Measurements from ENCODE around the gene CAPN5. TPM values are rescaled to one million over a fixed set of nuclear protein-coding genes. Genes with fewer than 3 reads are reported as not detected.

The CAPN5 gene
- total and polyA plus RNA-seq, 2 experiments from 2014 or later, result 18.3 to 22.4 TPM

GRCh38 chr11:77109236-77110019 lies 42.7 kb downstream of the CAPN5 start:
- in situ Hi-C loops (cut with MboI), result no loop called here
- peak; percentile 65 for DNase-seq
- no peaks in the 10 kb centered on the region for H3K9me3 ChIP-seq (ENCODE audit: low read depth)
- H3K36me3 ChIP-seq (ENCODE audit: low read depth), result no peaks in the 10 kb centered on the region
- H3K4me3 ChIP-seq, result no peak overlapping the region
- H2AFZ ChIP-seq, result no peak overlapping the region
- no peaks in the 10 kb centered on the region for H4K20me1 ChIP-seq (ENCODE audit: insufficient read depth)
- H3K9me2 ChIP-seq (ENCODE audit: insufficient read depth), result no peaks in the 10 kb centered on the region
- peak overlapping the region; percentile 66 for H3K27ac ChIP-seq
- H3K4me1 ChIP-seq (ENCODE audit: insufficient read depth), result peaks cover 41% of the 10 kb centered on the region
- no peaks in the 10 kb centered on the region for H3K79me2 ChIP-seq (ENCODE audit: insufficient read depth)
- peak overlapping the region; percentile 65 for H3K4me2 ChIP-seq (ENCODE audit: unreplicated experiment)
- H3F3A ChIP-seq (ENCODE audit: insufficient read depth), result peaks cover 17% of the 10 kb centered on the region
- peak overlapping the region; percentile 33; the same call in 1 of the 2 replicates for H3K9ac ChIP-seq
- TF ChIP-seq EZH2 (IDR thresholded peaks at IDR 0.05; ENCODE audit: insufficient read depth, poor library complexity, severe bottlenecking) (no peak), EZH2phosphoT487 (IDR thresholded peaks at IDR 0.05; ENCODE audit: insufficient read depth, low read depth) (no peak)
- 59 to 61% methylated on average over 11 of the region's 11 CpGs for WGBS, 2 experiments (ENCODE audit: low coverage in 1 of 2, low lambda C conversion rate in 2 of 2, missing lambda C conversion rate in 2 of 2)
- H3K27me3 ChIP-seq (replicated peaks; ENCODE audit: insufficient read depth), result no peaks in the 10 kb centered on the region

DNA sequence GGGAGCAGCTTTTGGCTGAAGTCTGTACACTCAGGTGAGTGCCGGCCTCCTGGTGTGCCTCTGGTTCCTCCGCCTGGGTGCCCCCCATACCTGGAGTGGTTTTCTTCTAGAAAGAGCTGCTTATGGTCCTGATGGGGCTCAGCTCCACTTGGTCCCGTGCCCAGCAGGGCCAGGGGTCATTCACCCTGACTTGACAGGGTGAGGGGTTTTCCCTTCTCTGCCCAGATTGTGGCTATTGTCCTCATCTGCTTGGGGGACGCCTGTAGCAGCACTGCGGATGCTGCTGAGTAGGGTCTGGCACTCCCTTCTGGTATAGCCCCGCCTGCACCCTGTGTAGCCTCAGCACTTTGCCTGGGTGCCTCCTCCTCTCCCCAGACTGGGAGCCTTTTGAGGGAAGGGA lies 44.1 kb downstream of the CAPN5 start:
- H3K9ac ChIP-seq, result no peak overlapping the region
- no peaks in the 10 kb centered on the region for H3K9me2 ChIP-seq (ENCODE audit: insufficient read depth)
- H3F3A ChIP-seq (ENCODE audit: insufficient read depth), result peaks cover 17% of the 10 kb centered on the region
- no peaks in the 10 kb centered on the region for H4K20me1 ChIP-seq (ENCODE audit: insufficient read depth)
- peaks cover 41% of the 10 kb centered on the region for H3K4me1 ChIP-seq (ENCODE audit: insufficient read depth)
- no peak for DNase-seq
- no peak overlapping the region for H3K27ac ChIP-seq
- H3K4me3 ChIP-seq, result no peak overlapping the region
- WGBS, 2 experiments (ENCODE audit: low coverage in 1 of 2, low lambda C conversion rate in 2 of 2, missing lambda C conversion rate in 2 of 2), result 99 to 100% methylated on average over 6 of the region's 6 CpGs
- H3K9me3 ChIP-seq (ENCODE audit: low read depth), result no peaks in the 10 kb centered on the region
- H3K79me2 ChIP-seq (ENCODE audit: insufficient read depth), result no peaks in the 10 kb centered on the region
- TF ChIP-seq EZH2 (IDR thresholded peaks at IDR 0.05; ENCODE audit: insufficient read depth, poor library complexity, severe bottlenecking), result no peak
- TF ChIP-seq EZH2phosphoT487 (IDR thresholded peaks at IDR 0.05; ENCODE audit: insufficient read depth, low read depth), result no peak
- in situ Hi-C loops (cut with MboI), result no loop called here
- H2AFZ ChIP-seq, result no peak overlapping the region
- H3K4me2 ChIP-seq (ENCODE audit: unreplicated experiment), result no peak overlapping the region
- no peaks in the 10 kb centered on the region for H3K36me3 ChIP-seq (ENCODE audit: low read depth)
- H3K27me3 ChIP-seq (replicated peaks; ENCODE audit: insufficient read depth), result no peaks in the 10 kb centered on the region

GRCh38 chr11:77111277-77111676 lies 44.5 kb downstream of the CAPN5 start:
- no peak overlapping the region for H3K27ac ChIP-seq
- no peaks in the 10 kb centered on the region for H3K9me3 ChIP-seq (ENCODE audit: low read depth)
- no peak overlapping the region for H3K4me3 ChIP-seq
- WGBS, 2 experiments (ENCODE audit: low coverage in 1 of 2, low lambda C conversion rate in 2 of 2, missing lambda C conversion rate in 2 of 2), result 49 to 53% methylated on average over 3 of the region's 3 CpGs
- TF ChIP-seq EZH2phosphoT487 (IDR thresholded peaks at IDR 0.05; ENCODE audit: insufficient read depth, low read depth) (no peak), EZH2 (IDR thresholded peaks at IDR 0.05; ENCODE audit: insufficient read depth, poor library complexity, severe bottlenecking) (no peak)
- peaks cover 17% of the 10 kb centered on the region for H3F3A ChIP-seq (ENCODE audit: insufficient read depth)
- peak; percentile 44 for DNase-seq
- no peak overlapping the region for H2AFZ ChIP-seq
- peaks cover 39% of the 10 kb centered on the region for H3K4me1 ChIP-seq (ENCODE audit: insufficient read depth)
- no peak overlapping the region for H3K4me2 ChIP-seq (ENCODE audit: unreplicated experiment)
- in situ Hi-C loops (cut with MboI), result no loop called here
- no peaks in the 10 kb centered on the region for H3K27me3 ChIP-seq (replicated peaks; ENCODE audit: insufficient read depth)
- H3K9me2 ChIP-seq (ENCODE audit: insufficient read depth), result no peaks in the 10 kb centered on the region
- H3K9ac ChIP-seq, result no peak overlapping the region
- no peaks in the 10 kb centered on the region for H3K36me3 ChIP-seq (ENCODE audit: low read depth)
- H4K20me1 ChIP-seq (ENCODE audit: insufficient read depth), result no peaks in the 10 kb centered on the region
- H3K79me2 ChIP-seq (ENCODE audit: insufficient read depth), result no peaks in the 10 kb centered on the region

DNA sequence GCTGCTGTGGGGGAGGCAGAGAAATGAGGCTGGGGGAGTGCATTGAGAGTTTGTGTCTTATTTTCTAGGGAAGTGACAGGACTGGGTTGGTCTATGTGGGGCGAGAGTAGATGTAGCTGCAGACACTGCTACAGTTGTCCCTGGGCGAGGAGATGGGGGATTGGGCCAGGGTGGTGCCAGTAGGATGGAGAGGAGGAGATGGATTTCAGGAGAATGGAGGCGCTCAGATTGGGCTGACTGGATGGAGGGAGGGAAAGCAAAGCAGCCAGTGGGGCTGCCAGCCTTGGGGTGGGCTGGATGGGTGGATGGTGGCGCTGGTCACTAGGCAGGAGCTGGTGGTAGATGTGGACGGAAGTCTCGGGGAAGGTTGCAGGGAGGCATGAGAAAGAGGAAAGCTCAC lies 45.2 kb downstream of the CAPN5 start:
- H3K4me1 ChIP-seq (ENCODE audit: insufficient read depth), result peaks cover 39% of the 10 kb centered on the region
- H3K9me2 ChIP-seq (ENCODE audit: insufficient read depth), result no peaks in the 10 kb centered on the region
- H3K27me3 ChIP-seq (replicated peaks; ENCODE audit: insufficient read depth), result no peaks in the 10 kb centered on the region
- TF ChIP-seq EZH2phosphoT487 (IDR thresholded peaks at IDR 0.05; ENCODE audit: insufficient read depth, low read depth) (no peak), EZH2 (IDR thresholded peaks at IDR 0.05; ENCODE audit: insufficient read depth, poor library complexity, severe bottlenecking) (no peak)
- no peak overlapping the region for H2AFZ ChIP-seq
- H3K4me2 ChIP-seq (ENCODE audit: unreplicated experiment), result no peak overlapping the region
- in situ Hi-C loops (cut with MboI), result no loop called here
- H4K20me1 ChIP-seq (ENCODE audit: insufficient read depth), result no peaks in the 10 kb centered on the region
- DNase-seq, result no peak
- WGBS, 2 experiments (ENCODE audit: low coverage in 1 of 2, low lambda C conversion rate in 2 of 2, missing lambda C conversion rate in 2 of 2), result 97 to 99% methylated on average over 6 of the region's 6 CpGs
- no peak overlapping the region for H3K4me3 ChIP-seq
- H3K36me3 ChIP-seq (ENCODE audit: low read depth), result no peaks in the 10 kb centered on the region
- H3K9ac ChIP-seq, result no peak overlapping the region
- H3K27ac ChIP-seq, result no peak overlapping the region
- no peaks in the 10 kb centered on the region for H3K9me3 ChIP-seq (ENCODE audit: low read depth)
- peaks cover 17% of the 10 kb centered on the region for H3F3A ChIP-seq (ENCODE audit: insufficient read depth)
- H3K79me2 ChIP-seq (ENCODE audit: insufficient read depth), result no peaks in the 10 kb centered on the region
